ENCODE data around the gene COL23A1.

COL23A1 gene

DNA sequence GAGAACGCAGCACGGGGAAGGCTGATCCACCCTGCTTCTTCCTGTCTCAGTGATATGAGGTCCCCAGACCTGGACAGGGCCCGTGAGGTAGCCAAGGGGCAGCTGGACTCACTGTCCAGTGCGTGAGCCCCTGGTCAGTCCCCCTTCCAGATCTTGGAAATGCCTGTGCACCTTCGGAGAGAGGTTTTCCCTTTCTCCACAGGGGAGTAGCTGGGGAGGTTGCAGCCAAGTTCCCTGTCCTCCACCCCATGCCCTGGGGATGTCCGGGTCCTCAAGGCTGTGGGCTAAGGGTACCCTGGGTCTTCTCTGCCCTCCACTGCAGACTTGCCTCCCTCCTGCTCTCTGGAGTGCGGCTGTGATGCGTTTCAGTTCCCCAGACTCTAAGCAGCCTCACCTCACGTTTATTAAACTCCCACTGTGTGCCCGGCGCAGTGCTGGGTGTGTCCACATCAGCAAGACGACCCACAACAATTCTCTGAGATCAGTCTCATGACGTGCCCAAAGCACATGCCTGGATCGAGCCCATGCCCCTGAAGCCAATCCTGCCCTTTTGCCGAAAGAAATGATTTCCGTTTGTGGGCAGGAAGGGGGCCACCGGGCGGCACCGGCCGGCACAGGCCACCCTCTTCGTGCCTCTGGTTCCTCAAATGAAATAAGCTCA is 256.2 kb downstream of the COL23A1 start:
- Histone ChIP-seq H3K4me1 (ENCODE audit: control insufficient read depth, insufficient read depth, low read length) (no peaks in the 10 kb centered on the region; the same call in 1 of the 2 replicates), H3K9me3 (ENCODE audit: control insufficient read depth, insufficient read depth, low read depth, low read length) (no peaks in the 10 kb centered on the region), H3K36me3 (ENCODE audit: control insufficient read depth in 2 of 2, insufficient read depth in 1 of 2, low read length in 2 of 2) (no peaks in the 10 kb centered on the region), H3K27ac (ENCODE audit: extremely low read depth, low read depth, low read length) (no peak overlapping the region), H3K4me3 (ENCODE audit: low read depth, low read length) (no peak overlapping the region)
- POLR2A ChIA-PET: no interaction called here
- TF ChIP-seq SCRT2 (tag by site-specific recombination; IDR thresholded peaks at IDR 0.05): no peak
- TF ChIP-seq ZNF223 (tag by site-specific recombination; IDR thresholded peaks at IDR 0.05): no peak
- TF ChIP-seq ZNF211 (tag by site-specific recombination; IDR thresholded peaks at IDR 0.05; ENCODE audit: low read depth): no peak
- TF ChIP-seq KLF10 (tag by site-specific recombination; IDR thresholded peaks at IDR 0.05): no peak
- TF ChIP-seq ZNF792 (tag by site-specific recombination; IDR thresholded peaks at IDR 0.05): no peak
- TF ChIP-seq GLIS1 (tag by site-specific recombination; IDR thresholded peaks at IDR 0.05): no peak
- TF ChIP-seq, protein P1, sequence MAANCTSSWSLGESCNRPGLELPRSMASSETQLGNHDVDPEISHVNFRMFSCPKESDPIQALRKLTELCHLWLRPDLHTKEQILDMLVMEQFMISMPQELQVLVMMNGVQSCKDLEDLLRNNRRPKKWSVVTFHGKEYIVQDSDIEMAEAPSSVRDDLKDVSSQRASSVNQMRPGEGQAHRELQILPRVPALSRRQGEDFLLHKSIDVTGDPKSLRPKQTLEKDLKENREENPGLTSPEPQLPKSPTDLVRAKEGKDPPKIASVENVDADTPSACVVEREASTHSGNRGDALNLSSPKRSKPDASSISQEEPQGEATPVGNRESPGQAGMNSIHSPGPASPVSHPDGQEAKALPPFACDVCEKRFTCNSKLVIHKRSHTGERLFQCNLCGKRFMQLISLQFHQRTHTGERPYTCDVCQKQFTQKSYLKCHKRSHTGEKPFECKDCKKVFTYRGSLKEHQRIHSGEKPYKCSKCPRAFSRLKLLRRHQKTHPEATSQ (tag by site-specific recombination; IDR thresholded peaks at IDR 0.05): no peak
- TF ChIP-seq ZNF19 (tag by site-specific recombination; IDR thresholded peaks at IDR 0.05; ENCODE audit: low read depth): no peak
- no peak for TF ChIP-seq SCRT1 (tag by site-specific recombination; IDR thresholded peaks at IDR 0.05; ENCODE audit: borderline replicate concordance)
- TF ChIP-seq RBAK (tag by site-specific recombination; IDR thresholded peaks at IDR 0.05): no peak
- TF ChIP-seq HOXA7 (CRISPR knock-in tag; IDR thresholded peaks at IDR 0.05; ENCODE audit: borderline replicate concordance): no peak
- no peak for TF ChIP-seq EGR2 (tag by site-specific recombination; IDR thresholded peaks at IDR 0.05; ENCODE audit: low read depth)
- TF ChIP-seq WT1 (tag by site-specific recombination; IDR thresholded peaks at IDR 0.05): no peak
- CTCF ChIA-PET: no interaction called here

DNA sequence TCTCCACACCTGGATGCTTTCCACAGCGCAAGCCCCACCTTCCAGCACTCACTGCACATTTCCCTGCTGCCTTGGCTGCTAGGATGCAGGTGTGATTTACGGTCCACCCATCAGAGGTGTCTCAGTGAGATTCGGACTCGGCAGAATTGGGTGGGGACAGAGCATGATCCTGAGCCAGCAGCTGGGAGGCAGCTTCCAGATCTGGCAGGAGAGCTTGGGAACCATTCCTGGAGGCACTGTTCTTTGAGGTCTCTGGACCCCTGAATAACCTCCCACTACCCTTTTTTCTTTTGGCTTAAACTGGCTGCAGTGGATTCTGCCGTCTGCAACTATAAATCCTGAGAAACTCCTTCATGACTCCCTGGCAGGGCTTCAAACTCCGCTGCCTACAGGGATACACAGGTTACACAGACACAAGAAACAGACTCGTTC is 258.0 kb downstream of the COL23A1 start:
- Histone ChIP-seq H3K36me3 (ENCODE audit: control insufficient read depth in 2 of 2, insufficient read depth in 1 of 2, low read length in 2 of 2) (no peaks in the 10 kb centered on the region), H3K4me3 (ENCODE audit: low read depth, low read length) (no peak overlapping the region), H3K27ac (ENCODE audit: extremely low read depth, low read depth, low read length) (no peak overlapping the region), H3K9me3 (ENCODE audit: control insufficient read depth, insufficient read depth, low read depth, low read length) (no peaks in the 10 kb centered on the region), H3K4me1 (ENCODE audit: control insufficient read depth, insufficient read depth, low read length) (no peaks in the 10 kb centered on the region; the same call in 1 of the 2 replicates)
- TF ChIP-seq TRIM28 (IDR thresholded peaks at IDR 0.05; ENCODE audit: borderline replicate concordance, low read length): no peak
- no peak for TF ChIP-seq GFI1B (tag by site-specific recombination; IDR thresholded peaks at IDR 0.05)
- TF ChIP-seq ZNF391 (tag by site-specific recombination; IDR thresholded peaks at IDR 0.05; ENCODE audit: borderline replicate concordance, low read depth): no peak
- no peak for TF ChIP-seq ZNF544 (tag by site-specific recombination; IDR thresholded peaks at IDR 0.05)
- TF ChIP-seq, protein P2, sequence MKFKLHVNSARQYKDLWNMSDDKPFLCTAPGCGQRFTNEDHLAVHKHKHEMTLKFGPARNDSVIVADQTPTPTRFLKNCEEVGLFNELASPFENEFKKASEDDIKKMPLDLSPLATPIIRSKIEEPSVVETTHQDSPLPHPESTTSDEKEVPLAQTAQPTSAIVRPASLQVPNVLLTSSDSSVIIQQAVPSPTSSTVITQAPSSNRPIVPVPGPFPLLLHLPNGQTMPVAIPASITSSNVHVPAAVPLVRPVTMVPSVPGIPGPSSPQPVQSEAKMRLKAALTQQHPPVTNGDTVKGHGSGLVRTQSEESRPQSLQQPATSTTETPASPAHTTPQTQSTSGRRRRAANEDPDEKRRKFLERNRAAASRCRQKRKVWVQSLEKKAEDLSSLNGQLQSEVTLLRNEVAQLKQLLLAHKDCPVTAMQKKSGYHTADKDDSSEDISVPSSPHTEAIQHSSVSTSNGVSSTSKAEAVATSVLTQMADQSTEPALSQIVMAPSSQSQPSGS (tag by site-specific recombination; IDR thresholded peaks at IDR 0.05; ENCODE audit: low read depth): no peak
- TF ChIP-seq TCF7L2 (IDR thresholded peaks at IDR 0.05; ENCODE audit: borderline replicate concordance, low read depth, low read length): no peak
- no peak for TF ChIP-seq ZNF175 (tag by site-specific recombination; IDR thresholded peaks at IDR 0.05)
- TF ChIP-seq PRDM1 (tag by site-specific recombination; IDR thresholded peaks at IDR 0.05): no peak
- no peak for TF ChIP-seq HOXA7 (CRISPR knock-in tag; IDR thresholded peaks at IDR 0.05; ENCODE audit: borderline replicate concordance)
- no peak for TF ChIP-seq ZNF529 (tag by site-specific recombination; IDR thresholded peaks at IDR 0.05; ENCODE audit: insufficient replicate concordance)
- no peak for TF ChIP-seq ZNF777 (tag by site-specific recombination; IDR thresholded peaks at IDR 0.05; ENCODE audit: borderline replicate concordance)
- TF ChIP-seq ZBTB7A (tag by site-specific recombination; IDR thresholded peaks at IDR 0.05; ENCODE audit: low read depth): no peak
- no peak for TF ChIP-seq ZNF214 (tag by site-specific recombination; IDR thresholded peaks at IDR 0.05; ENCODE audit: borderline replicate concordance)
- TF ChIP-seq ZFP69B (tag by site-specific recombination; IDR thresholded peaks at IDR 0.05): no peak
- no peak for TF ChIP-seq ZNF747 (tag by site-specific recombination; IDR thresholded peaks at IDR 0.05)
- TF ChIP-seq OSR2 (tag by site-specific recombination; IDR thresholded peaks at IDR 0.05): no peak
- ChIA-PET CTCF (interaction anchor here (0.8 kb wide), 1 partner anchor 403 kb away, joined by 5 read pairs; no protein-coding TSS in a partner anchor), POLR2A (interaction anchor here (0.6 kb wide), 1 partner anchor 1095 kb away, joined by 3 read pairs; no protein-coding TSS in a partner anchor)

Measured in HEK293 (cell line).